C4-2B (cell line): ENCODE results near the gene CCKAR.

Experiments
- ZFX ChIP-seq: fragments of 450-650 bp; IDR thresholded peaks from 2 replicates; pipeline ENCODE4 v1.6.1; 2017
- TF ChIP-seq, protein P1 (sequence below): fragments of 450-650 bp; conservative IDR thresholded peaks from 2 replicates; pipeline ENCODE4 v1.5.1; 2017; ENCODE audit warnings: mild to moderate bottlenecking

DNA sequence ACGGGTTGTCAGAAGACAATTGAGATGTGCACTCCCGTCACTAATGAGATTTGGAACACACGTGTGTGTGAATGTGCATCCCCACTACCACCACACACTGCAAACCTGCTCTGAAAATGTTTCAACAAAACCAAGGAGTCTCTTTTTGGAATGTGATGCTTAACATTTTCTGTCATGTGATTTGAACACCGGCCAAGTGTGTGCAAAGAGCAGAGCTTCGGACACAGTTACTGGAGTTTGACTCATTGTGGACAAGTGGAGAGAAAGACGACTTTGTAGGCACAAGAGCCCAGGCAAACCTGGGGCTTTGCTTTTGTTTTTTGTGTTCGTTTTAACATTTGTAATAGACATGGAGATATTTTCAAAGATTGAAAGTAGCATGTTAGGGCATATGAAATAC, 49.2 kb downstream of the CCKAR start:
- TF ChIP-seq, protein P1, sequence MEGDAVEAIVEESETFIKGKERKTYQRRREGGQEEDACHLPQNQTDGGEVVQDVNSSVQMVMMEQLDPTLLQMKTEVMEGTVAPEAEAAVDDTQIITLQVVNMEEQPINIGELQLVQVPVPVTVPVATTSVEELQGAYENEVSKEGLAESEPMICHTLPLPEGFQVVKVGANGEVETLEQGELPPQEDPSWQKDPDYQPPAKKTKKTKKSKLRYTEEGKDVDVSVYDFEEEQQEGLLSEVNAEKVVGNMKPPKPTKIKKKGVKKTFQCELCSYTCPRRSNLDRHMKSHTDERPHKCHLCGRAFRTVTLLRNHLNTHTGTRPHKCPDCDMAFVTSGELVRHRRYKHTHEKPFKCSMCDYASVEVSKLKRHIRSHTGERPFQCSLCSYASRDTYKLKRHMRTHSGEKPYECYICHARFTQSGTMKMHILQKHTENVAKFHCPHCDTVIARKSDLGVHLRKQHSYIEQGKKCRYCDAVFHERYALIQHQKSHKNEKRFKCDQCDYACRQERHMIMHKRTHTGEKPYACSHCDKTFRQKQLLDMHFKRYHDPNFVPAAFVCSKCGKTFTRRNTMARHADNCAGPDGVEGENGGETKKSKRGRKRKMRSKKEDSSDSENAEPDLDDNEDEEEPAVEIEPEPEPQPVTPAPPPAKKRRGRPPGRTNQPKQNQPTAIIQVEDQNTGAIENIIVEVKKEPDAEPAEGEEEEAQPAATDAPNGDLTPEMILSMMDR: no peak
- TF ChIP-seq ZFX: no peak
